Esophagus muscularis mucosa (tissue), 3 donors: ENCODE measurements around the gene ETV3.

Experiments
- POLR2AphosphoS5 ChIP-seq, 2 donors: sonication (generic); formaldehyde crosslinking; IDR thresholded peaks; one replicate each; pipeline ENCODE4 v1.6.1; 2017; ENCODE audit warnings: antibody characterized with exemption in 2 of 2
- TF ChIP-seq, protein P1 (sequence below), 3 experiments: fragments of 200-600 bp in 2 of 3; fragments of 450-650 bp in 1 of 3; sonication (generic) in 2 of 3; IDR thresholded peaks; one replicate each; pipeline ENCODE4 v1.5.1; 2017 to 2019; ENCODE audit warnings: antibody characterized with exemption in 3 of 3, mild to moderate bottlenecking in 2 of 3, moderate library complexity in 1 of 3

DNA sequence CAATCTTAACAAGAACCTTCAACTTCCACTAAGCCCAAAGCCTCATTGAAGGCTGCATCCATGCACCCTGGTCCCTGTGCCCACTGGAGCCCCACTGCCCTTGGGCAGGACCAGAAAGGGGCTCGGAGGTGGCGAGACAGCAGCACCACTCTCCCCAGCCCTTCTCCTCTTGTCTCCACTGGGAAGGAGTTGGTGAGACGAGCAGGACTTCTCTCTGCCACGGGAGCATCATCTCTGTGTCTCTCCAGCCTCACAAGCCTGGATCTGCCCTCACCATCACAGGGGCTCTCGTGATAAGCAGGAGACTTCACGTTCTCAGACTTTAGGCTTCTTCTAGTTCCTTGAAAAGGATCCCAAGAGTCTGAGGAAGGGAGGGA is 31.4 kb downstream of the ETV3 start:
- no peak for TF ChIP-seq POLR2AphosphoS5 (IDR thresholded peaks at IDR 0.05)
- TF ChIP-seq, protein P1, sequence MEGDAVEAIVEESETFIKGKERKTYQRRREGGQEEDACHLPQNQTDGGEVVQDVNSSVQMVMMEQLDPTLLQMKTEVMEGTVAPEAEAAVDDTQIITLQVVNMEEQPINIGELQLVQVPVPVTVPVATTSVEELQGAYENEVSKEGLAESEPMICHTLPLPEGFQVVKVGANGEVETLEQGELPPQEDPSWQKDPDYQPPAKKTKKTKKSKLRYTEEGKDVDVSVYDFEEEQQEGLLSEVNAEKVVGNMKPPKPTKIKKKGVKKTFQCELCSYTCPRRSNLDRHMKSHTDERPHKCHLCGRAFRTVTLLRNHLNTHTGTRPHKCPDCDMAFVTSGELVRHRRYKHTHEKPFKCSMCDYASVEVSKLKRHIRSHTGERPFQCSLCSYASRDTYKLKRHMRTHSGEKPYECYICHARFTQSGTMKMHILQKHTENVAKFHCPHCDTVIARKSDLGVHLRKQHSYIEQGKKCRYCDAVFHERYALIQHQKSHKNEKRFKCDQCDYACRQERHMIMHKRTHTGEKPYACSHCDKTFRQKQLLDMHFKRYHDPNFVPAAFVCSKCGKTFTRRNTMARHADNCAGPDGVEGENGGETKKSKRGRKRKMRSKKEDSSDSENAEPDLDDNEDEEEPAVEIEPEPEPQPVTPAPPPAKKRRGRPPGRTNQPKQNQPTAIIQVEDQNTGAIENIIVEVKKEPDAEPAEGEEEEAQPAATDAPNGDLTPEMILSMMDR (IDR thresholded peaks at IDR 0.05) = no peak
